Liver (tissue), 9 donors: Measurements from ENCODE around the gene GLYAT. TPM values are rescaled to one million over a fixed set of nuclear protein-coding genes. Genes with fewer than 3 reads are reported as not detected.

Source experiments
- DNase-seq: peaks from one replicate; pipeline ENCODE4 v3.0.0-alpha.2; 2017; ENCODE audit warnings: low spot score
- H3K27ac ChIP-seq, 2 donors: one replicate each; pipeline ENCODE4 v1.7.0; 2013; ENCODE audit warnings: inconsistent platforms in 2 of 2, low read length in 2 of 2, control low read depth in 1 of 2, low read depth in 1 of 2, mild to moderate bottlenecking in 1 of 2
- H3K27me3 ChIP-seq, 4 donors: one replicate each; pipeline versions ENCODE4 v1.6.1 to v1.7.0; 2013; ENCODE audit warnings: low read length in 3 of 4, inconsistent platforms in 1 of 4, mild to moderate bottlenecking in 1 of 4, moderate library complexity in 1 of 4; ENCODE audit not compliant: control insufficient read depth in 4 of 4, insufficient read depth in 4 of 4
- H3K36me3 ChIP-seq, 4 donors: one replicate each; pipeline versions ENCODE4 v1.6.1 to v1.7.0; 2013; ENCODE audit warnings: low read length in 3 of 4, mild to moderate bottlenecking in 3 of 4, low read depth in 1 of 4, moderate library complexity in 1 of 4; ENCODE audit not compliant: control insufficient read depth in 4 of 4, insufficient read depth in 3 of 4
- H3K4me1 ChIP-seq, 4 donors: one replicate each; pipeline versions ENCODE4 v1.6.1 to v1.7.0; 2013; ENCODE audit warnings: low read length in 3 of 4, mild to moderate bottlenecking in 3 of 4, moderate library complexity in 1 of 4; ENCODE audit not compliant: control insufficient read depth in 4 of 4, insufficient read depth in 4 of 4
- H3K4me3 ChIP-seq, 3 donors: one replicate each; pipeline versions ENCODE4 v1.6.1 to v1.7.0; 2013; ENCODE audit warnings: low read length in 3 of 3, control low read depth in 1 of 3, low read depth in 1 of 3, mild to moderate bottlenecking in 1 of 3
- H3K9ac ChIP-seq, 2 donors: one replicate each; pipeline ENCODE4 v1.7.0; 2013; ENCODE audit warnings: low read length in 2 of 2, mild to moderate bottlenecking in 2 of 2, moderate library complexity in 2 of 2, control low read depth in 1 of 2, low read depth in 1 of 2
- H3K9me3 ChIP-seq, 4 donors: one replicate each; pipeline versions ENCODE4 v1.6.1 to v1.7.0; 2013; ENCODE audit warnings: low read length in 3 of 4; ENCODE audit not compliant: control insufficient read depth in 4 of 4
- EGR1 ChIP-seq, 2 donors: IDR thresholded peaks; 2 replicates each; pipeline ENCODE4 v1.6.1; 2016 to 2018; ENCODE audit warnings: antibody characterized with exemption in 2 of 2, low read depth in 2 of 2
- FOXA1 ChIP-seq: IDR thresholded peaks from 2 replicates; pipeline ENCODE4 v1.6.1; 2016; ENCODE audit warnings: antibody characterized with exemption
- FOXA2 ChIP-seq: IDR thresholded peaks from 2 replicates; pipeline ENCODE4 v1.6.1; 2016; ENCODE audit warnings: antibody characterized with exemption
- GABPA ChIP-seq, 2 donors: IDR thresholded peaks in 1 of 2; conservative IDR thresholded peaks in 1 of 2; 2 replicates each; pipeline ENCODE4 v1.6.1; 2016; ENCODE audit warnings: antibody characterized with exemption in 2 of 2, mild to moderate bottlenecking in 1 of 2, moderate library complexity in 1 of 2
- HNF4A ChIP-seq, 2 donors: conservative IDR thresholded peaks; 2 replicates each; pipeline ENCODE4 v1.6.1; 2016; ENCODE audit warnings: antibody characterized with exemption in 2 of 2, mild to moderate bottlenecking in 2 of 2
- HNF4G ChIP-seq: IDR thresholded peaks from 2 replicates; pipeline ENCODE4 v1.6.1; 2016; ENCODE audit warnings: antibody characterized with exemption
- JUND ChIP-seq, 2 donors: IDR thresholded peaks; 2 replicates each; pipeline ENCODE4 v1.6.1; 2016; ENCODE audit warnings: antibody characterized with exemption in 2 of 2
- NR2F2 ChIP-seq: IDR thresholded peaks from 2 replicates; pipeline ENCODE4 v1.6.1; 2016; ENCODE audit warnings: antibody characterized with exemption
- RAD21 ChIP-seq, 2 donors: IDR thresholded peaks; 2 replicates each; pipeline ENCODE4 v1.6.1; 2016; ENCODE audit warnings: antibody characterized with exemption in 2 of 2, mild to moderate bottlenecking in 2 of 2
- RXRA ChIP-seq, 2 donors: IDR thresholded peaks; 2 replicates each; pipeline ENCODE4 v1.6.1; 2017 to 2018; ENCODE audit warnings: antibody characterized with exemption in 2 of 2, mild to moderate bottlenecking in 1 of 2
- SP1 ChIP-seq: IDR thresholded peaks from 2 replicates; pipeline ENCODE4 v1.6.1; 2018; ENCODE audit warnings: antibody characterized with exemption, mild to moderate bottlenecking
- TAF1 ChIP-seq: conservative IDR thresholded peaks from 2 replicates; pipeline ENCODE4 v1.6.1; 2016; ENCODE audit warnings: antibody characterized with exemption, mild to moderate bottlenecking
- YY1 ChIP-seq: IDR thresholded peaks from 2 replicates; pipeline ENCODE4 v1.6.1; 2016; ENCODE audit warnings: antibody characterized with exemption, mild to moderate bottlenecking
- WGBS: extraction: QIAGEN DNeasy Blood & Tissue Kit; methylation state at CpG from one replicate; pipeline ENCODE4 v1.1.7; 2013; 5-methylcytosine and 5-hydroxymethylcytosine counted together
- polyA plus RNA-seq, 2 donors: library from polyadenylated mRNA; stranded (reverse) in 1 of 2; unstranded in 1 of 2; fragments of 200-250 nt in 1 of 2; fragments of >200 nt in 1 of 2; fragmentation: Nextera tagmentation in 1 of 2; extraction: Ambion mirVana in 1 of 2; gene quantifications; one replicate each; pipeline versions ENCODE4 v1.2.1 to v1.2.3, GENCODE V29; 2013 to 2015
- total RNA-seq, 2 donors: library from RNA; depleted of rRNA; stranded (reverse); fragments of >200 nt; gene quantifications; one replicate each; pipeline ENCODE4 v1.2.3, GENCODE V29; 2014
- TF ChIP-seq, protein P1 (sequence below): fragments of 150-350 bp; IDR thresholded peaks from 2 replicates; pipeline ENCODE4 v1.5.1; 2017; ENCODE audit warnings: improper control_type of control experiment, low read depth, low read length; ENCODE audit not compliant: missing input control
- TF ChIP-seq, protein P2 (sequence below): IDR thresholded peaks from 2 replicates; pipeline ENCODE4 v1.6.1; 2016; ENCODE audit warnings: antibody characterized with exemption
- TF ChIP-seq, protein P3 (sequence below): IDR thresholded peaks from 2 replicates; pipeline ENCODE4 v1.6.1; 2016; ENCODE audit warnings: antibody characterized with exemption
- TF ChIP-seq, protein P4 (sequence below): IDR thresholded peaks from 2 replicates; pipeline ENCODE4 v1.6.1; 2016; ENCODE audit warnings: antibody characterized with exemption, mild to moderate bottlenecking
- TF ChIP-seq, protein P5 (sequence below): IDR thresholded peaks from 2 replicates; pipeline ENCODE4 v1.6.1; 2016; ENCODE audit warnings: antibody characterized with exemption
- donor health status: healthy.
- donor health status: healthy.
- donor health status: healthy.
- donor health status: healthy.
- donor health status: healthy.

Gene GLYAT, protein sequence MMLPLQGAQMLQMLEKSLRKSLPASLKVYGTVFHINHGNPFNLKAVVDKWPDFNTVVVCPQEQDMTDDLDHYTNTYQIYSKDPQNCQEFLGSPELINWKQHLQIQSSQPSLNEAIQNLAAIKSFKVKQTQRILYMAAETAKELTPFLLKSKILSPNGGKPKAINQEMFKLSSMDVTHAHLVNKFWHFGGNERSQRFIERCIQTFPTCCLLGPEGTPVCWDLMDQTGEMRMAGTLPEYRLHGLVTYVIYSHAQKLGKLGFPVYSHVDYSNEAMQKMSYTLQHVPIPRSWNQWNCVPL
- total RNA-seq (100 to 1,000 TPM in 1 of 2 donors, 1 to 10 TPM in 1; 5.6 to 142 TPM), polyA plus RNA-seq (100 to 1,000 TPM in 1 of 2 donors, 10 to 100 TPM in 1; 78.2 to 181 TPM)

DNA sequence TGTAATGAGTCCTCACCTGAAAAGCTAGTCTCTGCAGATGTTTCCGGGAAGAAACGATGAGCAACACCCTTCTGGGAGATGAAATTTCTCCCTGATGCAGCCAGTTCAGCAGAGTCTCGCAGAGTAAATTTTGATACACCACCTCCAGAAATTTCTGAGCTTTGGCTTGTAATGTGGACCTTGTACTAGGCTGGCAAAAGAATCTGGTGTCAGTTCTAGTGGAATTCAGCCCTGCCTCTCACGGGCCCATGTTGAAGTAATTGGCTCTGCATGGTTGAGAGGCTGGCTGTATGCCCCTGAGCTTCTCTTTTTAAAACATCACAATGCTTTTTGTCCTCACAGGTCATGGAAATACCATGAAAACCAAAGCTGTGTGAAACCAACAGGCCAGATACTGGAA, at the start of gene GLYAT:
Gene GLYAT, minus strand, starts transcription at position 125 of the 400 bp plus-strand sequence. CDS start 7,447 bp downstream, outside the sequence.
- Histone ChIP-seq H3K9ac (peak within 1 kb of the TSS; percentile 82 to 85), H3K4me3 (peak within 1 kb of the TSS; percentile 68 to 94 (median 88)), H3K27me3 (no peaks in the 10 kb centered on the region), H3K27ac (peak within 1 kb of the TSS; percentile 67 to 77), H3K36me3 (no peaks in the 10 kb centered on the region), H3K4me1 (peaks cover 3 to 36% (median 34%) of the 10 kb centered on the region in 4 donors), H3K9me3 (no peaks in the 10 kb centered on the region)
- TF ChIP-seq YY1 (peak; percentile 88), RXRA (IDR thresholded peaks at IDR 0.05) (peak; percentile 78 to 79), HNF4A (conservative IDR thresholded peaks at IDR 0.05) (peak; percentile 98), FOXA1 (no peak), TAF1 (peak; percentile 97), JUND (IDR thresholded peaks at IDR 0.05) (peak; percentile 45 to 82), HNF4G (peak; percentile 93), FOXA2 (no peak), RAD21 (IDR thresholded peaks at IDR 0.05) (peak; percentile 33 to 64), NR2F2 (no peak), SP1 (peak; percentile 79), EGR1 (IDR thresholded peaks at IDR 0.05; ENCODE audit: low read depth in 2 of 2) (peak in 1 of 2 donors; percentile 31), GABPA (IDR thresholded peaks at IDR 0.05 in 1 of 2, conservative IDR thresholded peaks at IDR 0.05 in 1 of 2) (no peak)
- TF ChIP-seq, protein P1, sequence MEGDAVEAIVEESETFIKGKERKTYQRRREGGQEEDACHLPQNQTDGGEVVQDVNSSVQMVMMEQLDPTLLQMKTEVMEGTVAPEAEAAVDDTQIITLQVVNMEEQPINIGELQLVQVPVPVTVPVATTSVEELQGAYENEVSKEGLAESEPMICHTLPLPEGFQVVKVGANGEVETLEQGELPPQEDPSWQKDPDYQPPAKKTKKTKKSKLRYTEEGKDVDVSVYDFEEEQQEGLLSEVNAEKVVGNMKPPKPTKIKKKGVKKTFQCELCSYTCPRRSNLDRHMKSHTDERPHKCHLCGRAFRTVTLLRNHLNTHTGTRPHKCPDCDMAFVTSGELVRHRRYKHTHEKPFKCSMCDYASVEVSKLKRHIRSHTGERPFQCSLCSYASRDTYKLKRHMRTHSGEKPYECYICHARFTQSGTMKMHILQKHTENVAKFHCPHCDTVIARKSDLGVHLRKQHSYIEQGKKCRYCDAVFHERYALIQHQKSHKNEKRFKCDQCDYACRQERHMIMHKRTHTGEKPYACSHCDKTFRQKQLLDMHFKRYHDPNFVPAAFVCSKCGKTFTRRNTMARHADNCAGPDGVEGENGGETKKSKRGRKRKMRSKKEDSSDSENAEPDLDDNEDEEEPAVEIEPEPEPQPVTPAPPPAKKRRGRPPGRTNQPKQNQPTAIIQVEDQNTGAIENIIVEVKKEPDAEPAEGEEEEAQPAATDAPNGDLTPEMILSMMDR = no peak
- TF ChIP-seq, protein P2, sequence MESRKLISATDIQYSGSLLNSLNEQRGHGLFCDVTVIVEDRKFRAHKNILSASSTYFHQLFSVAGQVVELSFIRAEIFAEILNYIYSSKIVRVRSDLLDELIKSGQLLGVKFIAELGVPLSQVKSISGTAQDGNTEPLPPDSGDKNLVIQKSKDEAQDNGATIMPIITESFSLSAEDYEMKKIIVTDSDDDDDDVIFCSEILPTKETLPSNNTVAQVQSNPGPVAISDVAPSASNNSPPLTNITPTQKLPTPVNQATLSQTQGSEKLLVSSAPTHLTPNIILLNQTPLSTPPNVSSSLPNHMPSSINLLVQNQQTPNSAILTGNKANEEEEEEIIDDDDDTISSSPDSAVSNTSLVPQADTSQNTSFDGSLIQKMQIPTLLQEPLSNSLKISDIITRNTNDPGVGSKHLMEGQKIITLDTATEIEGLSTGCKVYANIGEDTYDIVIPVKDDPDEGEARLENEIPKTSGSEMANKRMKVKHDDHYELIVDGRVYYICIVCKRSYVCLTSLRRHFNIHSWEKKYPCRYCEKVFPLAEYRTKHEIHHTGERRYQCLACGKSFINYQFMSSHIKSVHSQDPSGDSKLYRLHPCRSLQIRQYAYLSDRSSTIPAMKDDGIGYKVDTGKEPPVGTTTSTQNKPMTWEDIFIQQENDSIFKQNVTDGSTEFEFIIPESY = no peak
- TF ChIP-seq, protein P3, sequence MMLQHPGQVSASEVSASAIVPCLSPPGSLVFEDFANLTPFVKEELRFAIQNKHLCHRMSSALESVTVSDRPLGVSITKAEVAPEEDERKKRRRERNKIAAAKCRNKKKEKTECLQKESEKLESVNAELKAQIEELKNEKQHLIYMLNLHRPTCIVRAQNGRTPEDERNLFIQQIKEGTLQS = peak; percentile 45
- TF ChIP-seq, protein P4, sequence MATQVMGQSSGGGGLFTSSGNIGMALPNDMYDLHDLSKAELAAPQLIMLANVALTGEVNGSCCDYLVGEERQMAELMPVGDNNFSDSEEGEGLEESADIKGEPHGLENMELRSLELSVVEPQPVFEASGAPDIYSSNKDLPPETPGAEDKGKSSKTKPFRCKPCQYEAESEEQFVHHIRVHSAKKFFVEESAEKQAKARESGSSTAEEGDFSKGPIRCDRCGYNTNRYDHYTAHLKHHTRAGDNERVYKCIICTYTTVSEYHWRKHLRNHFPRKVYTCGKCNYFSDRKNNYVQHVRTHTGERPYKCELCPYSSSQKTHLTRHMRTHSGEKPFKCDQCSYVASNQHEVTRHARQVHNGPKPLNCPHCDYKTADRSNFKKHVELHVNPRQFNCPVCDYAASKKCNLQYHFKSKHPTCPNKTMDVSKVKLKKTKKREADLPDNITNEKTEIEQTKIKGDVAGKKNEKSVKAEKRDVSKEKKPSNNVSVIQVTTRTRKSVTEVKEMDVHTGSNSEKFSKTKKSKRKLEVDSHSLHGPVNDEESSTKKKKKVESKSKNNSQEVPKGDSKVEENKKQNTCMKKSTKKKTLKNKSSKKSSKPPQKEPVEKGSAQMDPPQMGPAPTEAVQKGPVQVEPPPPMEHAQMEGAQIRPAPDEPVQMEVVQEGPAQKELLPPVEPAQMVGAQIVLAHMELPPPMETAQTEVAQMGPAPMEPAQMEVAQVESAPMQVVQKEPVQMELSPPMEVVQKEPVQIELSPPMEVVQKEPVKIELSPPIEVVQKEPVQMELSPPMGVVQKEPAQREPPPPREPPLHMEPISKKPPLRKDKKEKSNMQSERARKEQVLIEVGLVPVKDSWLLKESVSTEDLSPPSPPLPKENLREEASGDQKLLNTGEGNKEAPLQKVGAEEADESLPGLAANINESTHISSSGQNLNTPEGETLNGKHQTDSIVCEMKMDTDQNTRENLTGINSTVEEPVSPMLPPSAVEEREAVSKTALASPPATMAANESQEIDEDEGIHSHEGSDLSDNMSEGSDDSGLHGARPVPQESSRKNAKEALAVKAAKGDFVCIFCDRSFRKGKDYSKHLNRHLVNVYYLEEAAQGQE = peak; percentile 90
- TF ChIP-seq, protein P5, sequence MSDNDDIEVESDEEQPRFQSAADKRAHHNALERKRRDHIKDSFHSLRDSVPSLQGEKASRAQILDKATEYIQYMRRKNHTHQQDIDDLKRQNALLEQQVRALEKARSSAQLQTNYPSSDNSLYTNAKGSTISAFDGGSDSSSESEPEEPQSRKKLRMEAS = peak; percentile 61
- 38% methylated on average over 4 of the region's 4 CpGs for WGBS
- DNase-seq = no peak
